ENCODE data around the gene OR11H1.
"Not testable (repeated sequence)": the region's sequence is repeated elsewhere in the genome, so short reads cannot be mapped to it uniquely, and the experiment has no call there.

The OR11H1 gene

DNA sequence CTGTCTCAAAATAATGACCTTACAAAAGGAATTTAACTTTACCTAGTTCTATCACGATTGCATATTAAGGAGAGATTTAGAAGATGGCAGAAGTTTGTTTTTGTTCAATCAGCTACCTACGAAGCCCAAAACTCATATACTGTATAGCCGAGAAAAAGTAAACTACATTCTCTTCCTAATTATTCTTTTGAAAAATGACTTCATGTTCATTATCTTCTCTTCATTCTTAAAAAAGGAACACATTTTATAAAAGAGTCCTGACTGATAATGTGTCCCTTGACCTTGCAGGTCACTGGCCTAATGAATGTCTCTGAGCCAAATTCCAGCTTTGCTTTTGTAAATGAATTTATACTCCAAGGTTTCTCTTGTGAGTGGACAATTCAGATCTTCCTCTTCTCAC, at the start of gene OR11H1:
OR11H1 (plus strand) TSS at position 301 of the 400 bp plus-strand sequence; CDS start at position 301, 0 bp downstream.
- FAIRE-seq, result not testable (repeated sequence)

GRCh38 chr22:15509967-15510366, 18.0 kb upstream of the OR11H1 start:
- not testable (repeated sequence) for FAIRE-seq

- FAIRE-seq, result not testable (repeated sequence)
These were observed 12.1 kb upstream of the OR11H1 start for GRCh38 chr22:15515896-15516295.

- FAIRE-seq, result not testable (repeated sequence)
These were observed 25.8 kb downstream of the OR11H1 start for GRCh38 chr22:15553767-15554166.

DNA sequence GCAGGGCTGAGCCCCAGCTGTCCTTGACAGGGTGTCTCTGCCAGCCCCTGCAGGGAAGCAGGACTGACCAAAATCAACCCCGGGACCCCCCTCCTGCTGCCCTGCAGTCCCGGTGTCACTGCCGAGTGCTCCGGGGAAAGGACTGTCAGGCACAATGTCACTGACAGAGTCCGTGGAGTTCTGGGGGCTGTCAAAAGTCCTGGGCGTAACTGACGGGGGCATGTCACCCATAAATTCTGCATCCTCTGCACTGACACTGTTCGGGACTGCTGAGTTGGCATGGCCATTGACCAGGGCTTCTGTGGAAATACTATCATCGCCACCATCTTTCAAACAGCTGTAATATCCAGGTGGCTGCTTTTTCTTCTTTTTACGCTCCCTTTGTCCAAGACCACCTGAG, 35.5 kb downstream of the OR11H1 start:
- not testable (repeated sequence) for FAIRE-seq

GRCh38 chr22:15565063-15565462, 37.1 kb downstream of the OR11H1 start:
- not testable (repeated sequence) for FAIRE-seq

Data from endometrium (tissue), 2 donors.